ENCODE results near the gene CCDC106. TPM values are rescaled to one million over a fixed set of nuclear protein-coding genes. Genes with fewer than 3 reads are reported as not detected.

The CCDC106 gene
- polyA plus RNA-seq, 3 donors = 6.3 to 23.2 (median 17.8) TPM

DNA sequence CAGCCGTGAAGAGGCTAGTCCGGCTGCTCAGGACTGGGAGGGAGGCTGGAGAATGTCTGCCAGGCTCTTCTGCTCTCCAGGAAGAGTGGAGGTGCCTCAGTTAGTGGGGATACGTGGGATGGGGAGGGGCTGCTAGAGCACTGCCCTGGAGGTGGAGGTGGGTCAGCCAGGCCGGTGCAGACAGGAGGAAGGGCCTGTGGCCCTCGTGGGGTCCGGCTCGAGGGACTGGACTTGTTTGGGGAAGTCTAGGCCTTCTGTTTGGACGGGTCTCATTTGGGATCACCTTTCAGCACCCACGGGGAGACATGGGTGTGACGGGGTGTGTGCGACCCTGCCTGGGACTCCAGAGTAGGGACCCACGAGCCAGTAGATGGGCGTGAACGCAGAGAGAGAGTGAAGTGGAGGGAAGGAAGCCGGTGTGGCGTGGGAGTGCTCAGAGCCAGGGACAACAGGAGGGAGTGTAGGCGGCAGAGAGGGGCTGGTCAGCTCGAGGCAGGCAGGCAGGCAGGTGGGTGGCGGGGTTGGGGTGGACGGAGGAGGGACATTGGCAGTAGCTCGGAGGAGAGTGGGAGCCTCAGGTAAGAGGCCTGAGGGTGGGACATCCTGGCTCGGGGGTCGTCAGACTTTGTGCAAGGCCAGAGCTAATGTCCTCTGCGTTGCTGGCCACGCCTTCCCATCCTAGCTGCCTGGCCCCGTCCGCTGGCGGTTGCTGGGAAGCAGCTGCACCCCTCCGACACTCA is 38.5 kb downstream of the CCDC106 start:
- H3K27ac ChIP-seq (ENCODE audit: low read depth, low read length) = no peak overlapping the region
- 87 to 88% (median 87%) methylated on average over 28 to 29 of the region's 29 CpGs for WGBS, 3 donors

DNA sequence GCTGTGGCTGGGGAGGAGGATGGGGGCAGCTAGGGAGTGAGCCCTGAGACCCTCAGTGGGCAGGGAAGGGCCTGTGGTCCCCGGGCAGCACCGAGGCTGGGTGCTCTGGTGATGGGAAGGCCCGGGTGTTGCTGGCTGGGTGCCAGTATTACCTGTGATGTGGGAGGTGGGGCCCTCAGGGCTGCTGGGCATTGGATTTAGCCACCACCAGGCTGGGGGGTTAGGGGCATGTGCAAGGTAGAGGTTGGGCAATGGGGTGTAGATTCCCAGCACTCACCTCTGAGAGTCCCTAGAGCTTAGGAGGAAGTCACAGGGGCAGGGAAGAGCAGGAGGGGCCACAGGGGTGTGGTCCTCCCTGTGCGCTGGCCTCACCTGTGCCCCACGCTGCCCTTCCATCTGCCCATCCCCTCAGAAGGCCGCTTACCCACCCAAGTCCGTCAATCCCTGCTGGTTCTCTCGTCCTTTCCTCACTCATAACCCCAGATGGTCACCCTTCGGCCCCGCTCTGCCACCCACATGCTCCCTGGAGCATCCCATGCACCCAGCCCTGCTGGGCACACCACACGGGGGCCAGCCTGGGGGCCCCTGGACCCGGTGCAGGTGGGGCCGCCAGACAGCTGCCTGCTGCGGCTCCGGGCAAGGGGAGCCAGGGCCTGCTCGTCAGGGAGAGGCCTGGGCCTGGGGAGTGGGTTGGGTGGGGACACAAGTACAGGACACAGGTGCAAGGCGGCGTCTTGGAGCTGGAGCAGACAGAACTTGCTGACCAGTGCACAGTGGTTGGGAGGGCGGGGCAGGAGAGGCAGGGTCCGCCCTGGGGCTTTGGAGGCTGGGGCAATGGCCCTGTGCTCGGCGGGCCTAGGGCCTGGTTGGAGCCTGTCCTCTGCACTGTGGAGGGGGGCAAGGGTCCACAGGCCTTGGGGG is 39.5 kb downstream of the CCDC106 start:
- no peak overlapping the region for H3K27ac ChIP-seq (ENCODE audit: low read depth, low read length)

GRCh38 chr19:55688422-55689218 is 40.6 kb downstream of the CCDC106 start:
- no peak overlapping the region for H3K27ac ChIP-seq (ENCODE audit: low read depth, low read length)
- 68 to 75% (median 75%) methylated on average over 23 to 27 of the region's 27 CpGs for WGBS, 3 donors

More for the DNA sequence above, 39.5 kb downstream of the CCDC106 start:
- WGBS, 3 donors = 83 to 94% (median 88%) methylated on average over 19 to 22 of the region's 22 CpGs

GRCh38 chr19:55689411-55690108 is 41.5 kb downstream of the CCDC106 start:
- 92 to 94% (median 93%) methylated on average over 28 to 35 of the region's 35 CpGs for WGBS, 3 donors
- no peak overlapping the region for H3K27ac ChIP-seq (ENCODE audit: low read depth, low read length)

DNA sequence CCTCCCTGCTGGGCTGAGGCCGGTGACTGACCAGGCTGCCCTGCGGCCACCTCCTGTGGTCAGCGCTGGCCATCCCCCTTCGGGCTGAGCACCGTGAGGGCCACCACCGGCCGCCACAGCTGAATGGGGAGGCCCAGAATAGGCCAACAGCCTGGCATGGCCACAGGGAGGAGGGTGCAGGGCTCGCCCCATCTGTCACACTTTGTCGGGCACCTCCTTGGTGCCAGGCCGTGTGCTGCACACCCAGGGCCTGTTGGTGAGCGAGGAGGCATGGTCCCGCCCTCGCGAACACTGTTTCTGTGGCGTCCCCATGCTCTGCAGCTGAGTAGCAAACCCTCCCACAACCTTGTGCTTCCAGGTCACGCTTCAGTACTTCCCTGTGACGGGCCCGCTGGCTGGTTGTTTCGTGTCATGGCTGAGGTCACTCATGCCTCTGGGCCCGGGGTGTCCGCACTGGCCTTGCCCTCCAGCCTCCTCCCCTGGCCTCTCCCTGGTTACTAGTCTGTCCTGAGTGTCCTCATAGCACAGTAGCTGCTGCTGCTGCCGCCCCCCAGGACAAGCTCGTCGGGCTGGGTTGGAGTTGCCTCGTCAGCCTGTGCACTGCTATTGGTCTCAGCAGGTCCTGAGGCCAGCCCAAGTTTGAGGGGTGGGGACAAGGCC is 42.2 kb downstream of the CCDC106 start:
- 94 to 98% (median 95%) methylated on average over 20 to 25 of the region's 25 CpGs for WGBS, 3 donors

GRCh38 chr19:55690769-55691545 is 42.9 kb downstream of the CCDC106 start:
- WGBS, 3 donors = 90 to 95% (median 91%) methylated on average over 31 of the region's 31 CpGs
- H3K27ac ChIP-seq (ENCODE audit: low read depth, low read length) = no peak overlapping the region

More for the DNA sequence above, 42.2 kb downstream of the CCDC106 start:
- H3K27ac ChIP-seq (ENCODE audit: low read depth, low read length) = no peak overlapping the region

GRCh38 chr19:55691561-55692481 is 43.8 kb downstream of the CCDC106 start:
- no peak overlapping the region for H3K27ac ChIP-seq (ENCODE audit: low read depth, low read length)
- WGBS, 3 donors = 89 to 94% (median 93%) methylated on average over 27 to 31 of the region's 31 CpGs

GRCh38 chr19:55692681-55693081 is 44.7 kb downstream of the CCDC106 start:
- WGBS, 3 donors = 87 to 97% (median 94%) methylated on average over 14 to 19 of the region's 19 CpGs
- no peak overlapping the region for H3K27ac ChIP-seq (ENCODE audit: low read depth, low read length)

GRCh38 chr19:55693336-55693974 is 45.4 kb downstream of the CCDC106 start:
- 94 to 96% (median 96%) methylated on average over 20 of the region's 20 CpGs for WGBS, 3 donors
- no peak overlapping the region for H3K27ac ChIP-seq (ENCODE audit: low read depth, low read length)

- 84 to 88% (median 88%) methylated on average over 15 of the region's 15 CpGs for WGBS, 3 donors
Observed at GRCh38 chr19:55694241-55694655, 46.2 kb downstream of the CCDC106 start.

DNA sequence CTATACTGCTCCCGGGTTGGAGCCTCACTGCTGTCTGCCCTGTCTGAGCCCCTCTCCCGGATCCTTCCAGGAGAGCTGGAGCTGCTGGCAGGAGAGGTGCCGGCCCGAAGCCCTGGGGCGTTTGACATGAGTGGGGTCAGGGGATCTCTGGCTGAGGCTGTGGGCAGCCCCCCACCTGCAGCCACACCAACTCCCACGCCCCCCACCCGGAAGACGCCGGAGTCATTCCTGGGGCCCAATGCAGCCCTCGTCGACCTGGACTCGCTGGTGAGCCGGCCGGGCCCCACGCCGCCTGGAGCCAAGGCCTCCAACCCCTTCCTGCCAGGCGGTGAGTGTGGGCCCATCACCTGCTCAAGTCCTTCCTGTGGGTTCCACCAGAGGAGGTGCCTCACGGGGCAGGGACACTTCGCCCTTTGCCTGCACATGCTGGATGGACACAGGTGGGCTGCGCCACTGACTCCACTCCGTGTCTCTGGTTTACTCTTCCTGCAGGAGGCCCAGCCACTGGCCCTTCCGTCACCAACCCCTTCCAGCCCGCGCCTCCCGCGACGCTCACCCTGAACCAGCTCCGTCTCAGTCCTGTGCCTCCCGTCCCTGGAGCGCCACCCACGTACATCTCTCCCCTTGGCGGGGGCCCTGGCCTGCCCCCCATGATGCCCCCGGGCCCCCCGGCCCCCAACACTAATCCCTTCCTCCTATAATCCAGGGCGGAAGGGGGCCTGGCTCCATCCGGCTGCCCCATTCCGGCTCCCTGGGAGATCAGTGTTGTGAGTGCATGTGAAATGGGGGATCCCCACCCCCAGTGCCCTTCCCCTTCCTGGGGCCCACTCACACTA is 46.9 kb downstream of the CCDC106 start:
- no peak overlapping the region for H3K27ac ChIP-seq (ENCODE audit: low read depth, low read length)
- 92 to 95% (median 94%) methylated on average over 28 to 37 of the region's 37 CpGs for WGBS, 3 donors

More at GRCh38 chr19:55694241-55694655, 46.2 kb downstream of the CCDC106 start:
- H3K27ac ChIP-seq (ENCODE audit: low read depth, low read length) = no peak overlapping the region

- H3K27ac ChIP-seq (ENCODE audit: low read depth, low read length) = no peak overlapping the region
- WGBS, 3 donors = 89 to 93% (median 92%) methylated on average over 22 to 23 of the region's 23 CpGs
Observed at GRCh38 chr19:55695511-55696290, 47.7 kb downstream of the CCDC106 start.

GRCh38 chr19:55696301-55697068 is 48.5 kb downstream of the CCDC106 start:
- no peak overlapping the region for H3K27ac ChIP-seq (ENCODE audit: low read depth, low read length)
- WGBS, 3 donors = 88 to 93% (median 91%) methylated on average over 20 of the region's 20 CpGs
